ENCODE measurements around the gene TMEM174. TPM values are rescaled to one million over a fixed set of nuclear protein-coding genes. Genes with fewer than 3 reads are reported as not detected.

The TMEM174 gene
- total RNA-seq, 1 donor from 2014 or later, result not detected

- Histone ChIP-seq H3K27me3 (ENCODE audit: control insufficient read depth, insufficient read depth, low read length) (no peaks in the 10 kb centered on the region), H3K36me3 (ENCODE audit: control insufficient read depth, insufficient read depth, low read length) (no peaks in the 10 kb centered on the region), H3K4me3 (ENCODE audit: low read depth, low read length) (no peak overlapping the region)
- no peak for DNase-seq (ENCODE audit: low read depth)
- no peak for TF ChIP-seq CTCF (IDR thresholded peaks at IDR 0.05; ENCODE audit: insufficient read depth, low read length, poor library complexity, severe bottlenecking)
Measured at GRCh38 chr5:73222173-73222572, 49.2 kb downstream of the TMEM174 start.

Other genes with a start within 250 kb of the TMEM174 start
- 11.1 and 11.2 TPM in 2 replicates for gene FCHO2, start 217.2 kb upstream of the TMEM174 start, total RNA-seq
- gene TMEM171, start 52.6 kb upstream of the TMEM174 start, total RNA-seq, result 2.9 and 3.0 TPM in 2 replicates

Measured in kidney epithelial cell (primary cell).